ENCODE measurements around the gene LMLN. TPM values are rescaled to one million over a fixed set of nuclear protein-coding genes. Genes with fewer than 3 reads are reported as not detected.
"Not testable (repeated sequence)": the region's sequence is repeated elsewhere in the genome, so short reads cannot be mapped to it uniquely, and the experiment has no call there.

LMLN gene
- total RNA-seq, 4 donors from 2014 or later, result 2.8 to 7.5 (median 4.1) TPM

DNA sequence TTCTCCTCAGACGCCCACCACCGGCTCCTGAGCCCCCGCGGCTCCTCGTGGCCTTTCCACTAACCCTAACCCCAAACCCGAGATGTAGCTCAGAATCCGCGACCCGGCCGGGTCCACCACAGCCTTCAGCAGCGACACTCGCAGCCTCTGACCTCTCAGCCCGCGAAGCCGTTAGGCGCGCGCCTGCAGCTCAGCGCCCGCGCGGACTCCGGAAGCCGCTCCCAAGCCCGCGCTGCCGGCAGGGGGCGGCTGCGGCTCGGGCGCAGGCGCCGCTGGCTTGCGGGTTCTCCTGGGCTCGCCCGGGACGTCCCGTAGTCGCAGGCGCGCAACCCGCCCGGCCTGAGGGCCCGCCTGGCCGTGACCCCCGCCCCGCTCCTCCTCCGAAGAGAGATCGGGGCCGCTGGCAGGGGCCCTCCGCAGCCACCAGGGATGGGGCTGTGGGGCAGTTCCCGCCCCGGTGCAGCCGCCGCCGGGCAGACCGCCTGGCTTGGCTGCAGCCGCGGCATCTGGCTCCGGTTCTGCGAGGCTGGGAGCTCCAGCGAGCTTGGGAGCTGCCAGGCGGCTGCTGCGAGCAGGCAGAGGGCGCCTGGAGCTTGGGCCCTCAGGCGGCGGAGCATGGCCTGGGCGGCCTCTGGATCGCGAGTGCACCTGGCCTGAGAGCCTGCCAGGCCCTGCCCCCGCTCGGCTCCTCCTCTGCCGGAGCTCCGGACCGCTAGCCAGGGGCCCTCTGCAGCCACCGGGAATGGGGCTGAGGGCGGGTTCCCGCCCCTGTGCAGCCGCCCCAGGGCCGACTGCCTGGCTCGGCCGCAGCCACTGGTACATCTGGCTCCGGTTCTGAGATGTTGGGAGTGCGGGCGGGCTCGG is 120.7 kb downstream of the LMLN start:
- Histone ChIP-seq H3K27me3 (peaks cover 95% of the 10 kb centered on the region), H3K9me3 (peaks cover 0 to 7% (median 0%) of the 10 kb centered on the region in 3 donors), H3K27ac (no peak overlapping the region), H3K36me3 (no peaks in the 10 kb centered on the region), H3K4me3 (peak overlapping the region; percentile 17 to 49), H3K4me1 (peaks cover 0 to 20% (median 13%) of the 10 kb centered on the region in 3 donors)
- ATAC-seq, result peak; percentile 95
- no CpG with 5 or more reads among the region's 86 CpGs for WGBS, 2 donors (ENCODE audit: low coverage in 1 of 2)
- TF ChIP-seq POLR2AphosphoS5 (IDR thresholded peaks at IDR 0.05) (no peak), EP300 (IDR thresholded peaks at IDR 0.05) (no peak)
- TF ChIP-seq, protein P1, sequence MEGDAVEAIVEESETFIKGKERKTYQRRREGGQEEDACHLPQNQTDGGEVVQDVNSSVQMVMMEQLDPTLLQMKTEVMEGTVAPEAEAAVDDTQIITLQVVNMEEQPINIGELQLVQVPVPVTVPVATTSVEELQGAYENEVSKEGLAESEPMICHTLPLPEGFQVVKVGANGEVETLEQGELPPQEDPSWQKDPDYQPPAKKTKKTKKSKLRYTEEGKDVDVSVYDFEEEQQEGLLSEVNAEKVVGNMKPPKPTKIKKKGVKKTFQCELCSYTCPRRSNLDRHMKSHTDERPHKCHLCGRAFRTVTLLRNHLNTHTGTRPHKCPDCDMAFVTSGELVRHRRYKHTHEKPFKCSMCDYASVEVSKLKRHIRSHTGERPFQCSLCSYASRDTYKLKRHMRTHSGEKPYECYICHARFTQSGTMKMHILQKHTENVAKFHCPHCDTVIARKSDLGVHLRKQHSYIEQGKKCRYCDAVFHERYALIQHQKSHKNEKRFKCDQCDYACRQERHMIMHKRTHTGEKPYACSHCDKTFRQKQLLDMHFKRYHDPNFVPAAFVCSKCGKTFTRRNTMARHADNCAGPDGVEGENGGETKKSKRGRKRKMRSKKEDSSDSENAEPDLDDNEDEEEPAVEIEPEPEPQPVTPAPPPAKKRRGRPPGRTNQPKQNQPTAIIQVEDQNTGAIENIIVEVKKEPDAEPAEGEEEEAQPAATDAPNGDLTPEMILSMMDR (IDR thresholded peaks at IDR 0.05), result peak; percentile 52 to 86 (median 65)

DNA sequence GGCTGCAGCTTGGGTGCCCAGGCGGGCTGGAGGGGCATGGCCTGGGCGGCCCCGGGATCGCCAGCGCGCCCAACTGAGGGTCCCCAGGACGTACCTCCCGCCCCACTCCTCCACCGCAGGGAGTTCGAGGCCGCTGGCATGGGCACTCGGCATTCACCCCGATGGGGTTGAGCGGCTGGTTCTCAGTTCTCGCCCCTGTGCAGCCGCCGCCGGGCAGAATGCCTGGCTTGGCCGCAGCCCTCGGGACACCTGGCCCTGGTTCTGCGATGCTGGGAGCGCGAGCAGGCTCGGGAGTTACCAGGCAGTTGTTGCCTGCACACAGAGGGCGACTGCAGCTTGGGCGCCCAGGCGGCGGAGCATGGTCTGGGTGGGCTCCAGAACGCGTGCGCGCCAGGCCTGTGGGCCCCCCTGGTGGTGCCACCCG is 121.4 kb downstream of the LMLN start:
- TF ChIP-seq, protein P1 (IDR thresholded peaks at IDR 0.05), result no peak
- TF ChIP-seq EP300 (IDR thresholded peaks at IDR 0.05) (no peak), POLR2AphosphoS5 (IDR thresholded peaks at IDR 0.05) (no peak), POLR2A (IDR thresholded peaks at IDR 0.05) (no peak)
- Histone ChIP-seq H3K4me1 (peaks cover 0 to 20% (median 13%) of the 10 kb centered on the region in 3 donors), H3K4me3 (peak overlapping the region in 1 of 2 donors; percentile 49), H3K27me3 (peaks cover 95% of the 10 kb centered on the region), H3K9me3 (peaks cover 0 to 7% (median 0%) of the 10 kb centered on the region in 3 donors), H3K36me3 (no peaks in the 10 kb centered on the region), H3K27ac (no peak overlapping the region)
- ATAC-seq, result no peak
- WGBS, 2 donors (ENCODE audit: low coverage in 1 of 2), result no CpG with 5 or more reads among the region's 33 CpGs

DNA sequence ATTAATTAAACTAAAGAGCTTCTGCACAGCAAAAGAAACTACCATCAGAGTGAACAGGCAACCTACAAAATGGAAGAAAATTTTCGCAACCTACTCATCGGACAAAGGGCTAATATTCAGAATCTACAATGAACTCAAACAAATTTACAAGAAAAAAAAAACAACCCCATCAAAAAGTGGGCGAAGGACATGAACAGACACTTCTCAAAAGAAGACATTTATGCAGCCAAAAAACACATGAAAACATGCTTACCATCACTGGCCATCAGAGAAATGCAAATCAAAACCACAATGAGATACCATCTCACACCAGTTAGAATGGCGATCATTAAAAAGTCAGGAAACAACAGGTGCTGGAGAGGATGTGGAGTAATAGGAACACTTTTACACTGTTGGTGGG is 122.2 kb downstream of the LMLN start:
- H3K9me3 ChIP-seq, H3K4me3 ChIP-seq, H3K36me3 ChIP-seq, ATAC-seq, H3K27ac ChIP-seq: not testable (repeated sequence)
- peaks cover 95% of the 10 kb centered on the region for H3K27me3 ChIP-seq
- H3K4me1 ChIP-seq, result peaks cover 0 to 20% (median 13%) of the 10 kb centered on the region in 3 donors
- 91 to 100% methylated on average over 2 to 4 of the region's 4 CpGs for WGBS, 2 donors (ENCODE audit: low coverage in 1 of 2)

DNA sequence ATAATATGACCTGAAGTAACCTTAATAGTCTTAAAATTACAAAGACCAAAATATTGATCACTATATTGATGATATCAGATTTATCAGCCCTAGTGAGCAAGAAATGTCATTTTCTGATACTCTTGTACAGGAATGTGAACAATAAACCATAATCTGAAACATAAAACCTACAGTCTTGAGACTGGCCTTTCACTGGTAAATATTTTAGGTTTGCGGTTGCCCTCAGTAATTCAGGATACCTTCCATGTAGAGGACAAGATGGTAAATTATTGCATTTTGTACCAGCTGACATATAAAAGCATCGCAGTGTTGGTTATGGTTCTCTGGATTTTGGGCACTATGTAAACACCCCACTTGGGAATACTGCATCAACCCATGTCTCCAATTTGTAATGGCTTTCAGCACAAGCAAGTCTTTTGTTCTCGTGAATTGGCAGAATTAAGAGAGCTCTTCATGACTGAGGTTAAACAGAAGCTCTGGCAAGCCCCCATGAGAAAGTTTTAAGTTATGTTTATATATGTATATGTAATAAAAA is 128.5 kb downstream of the LMLN start:
- Histone ChIP-seq H3K4me3 (no peak overlapping the region), H3K9me3 (no peaks in the 10 kb centered on the region), H3K27me3 (peaks cover 92% of the 10 kb centered on the region), H3K36me3 (no peaks in the 10 kb centered on the region), H3K27ac (no peak overlapping the region), H3K4me1 (no peaks in the 10 kb centered on the region)
- TF ChIP-seq POLR2AphosphoS5 (IDR thresholded peaks at IDR 0.05) (no peak), EP300 (IDR thresholded peaks at IDR 0.05) (no peak), POLR2A (IDR thresholded peaks at IDR 0.05) (no peak)
- TF ChIP-seq, protein P1 (IDR thresholded peaks at IDR 0.05), result no peak
- ATAC-seq, result no peak
- WGBS, 2 donors (ENCODE audit: low coverage in 1 of 2), result 63 to 79% methylated on average over 2 to 3 of the region's 3 CpGs

DNA sequence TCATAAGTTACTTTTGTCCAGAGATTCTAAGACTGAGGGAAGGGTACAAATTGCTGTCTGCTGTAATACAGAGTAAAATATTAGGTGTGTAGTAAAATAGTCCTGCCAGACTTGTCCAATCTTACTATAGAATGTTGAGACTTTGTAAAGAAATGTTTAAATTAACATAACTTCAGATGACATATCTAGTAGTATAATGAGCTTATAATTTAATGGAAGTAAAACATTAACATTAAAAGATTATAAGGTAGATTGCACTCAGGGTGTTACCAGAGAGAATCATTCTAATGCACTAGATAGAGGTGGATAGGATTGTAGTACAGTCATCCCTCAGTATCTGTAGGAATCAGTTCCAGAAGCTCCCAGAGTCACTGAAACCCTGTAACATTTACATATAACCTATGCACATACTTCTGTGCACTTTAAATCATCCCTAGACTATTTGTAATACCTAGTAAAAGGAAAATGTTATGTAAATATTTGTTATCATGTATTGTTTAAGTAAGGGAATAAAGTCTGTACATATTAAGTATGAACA is 130.8 kb downstream of the LMLN start:
- Histone ChIP-seq H3K4me1 (no peaks in the 10 kb centered on the region), H3K9me3 (no peaks in the 10 kb centered on the region), H3K27me3 (peaks cover 91% of the 10 kb centered on the region), H3K36me3 (no peaks in the 10 kb centered on the region), H3K4me3 (no peak overlapping the region), H3K27ac (no peak overlapping the region)
- ATAC-seq, result no peak
- TF ChIP-seq POLR2AphosphoS5 (IDR thresholded peaks at IDR 0.05) (no peak), EP300 (IDR thresholded peaks at IDR 0.05) (no peak), POLR2A (IDR thresholded peaks at IDR 0.05) (no peak)
- TF ChIP-seq, protein P1 (IDR thresholded peaks at IDR 0.05), result no peak

Data from gastroesophageal sphincter (tissue), 4 donors.